DND-41 (cell line): ENCODE data around the gene GGCT.

Experiments used
- ATAC-seq: fragments of 200-7000 bp; cut with Tn5 transposase; 3 replicates; pipeline ENCODE4 v1.9.1; 2021; ENCODE audit warnings: low read depth; ENCODE audit not compliant: insufficient read depth
- DNase-seq: peaks from one replicate; pipeline ENCODE4 v3.0.0-alpha.2; 2020
- H2AFZ ChIP-seq: 2 replicates; pipeline ENCODE4 v1.6.0; 2012; ENCODE audit warnings: low read depth, low read length
- H3K27ac ChIP-seq: 2 replicates; pipeline ENCODE4 v1.5.1; 2012; ENCODE audit warnings: low read length, inconsistent platforms
- H3K27me3 ChIP-seq: fragments of 200-600 bp; sonication (generic); 2 replicates; pipeline ENCODE4 v1.6.0; 2012; ENCODE audit warnings: low read length, mild to moderate bottlenecking, inconsistent platforms; ENCODE audit not compliant: insufficient read depth, poor library complexity
- H3K36me3 ChIP-seq: 2 replicates; pipeline ENCODE4 v1.5.1; 2012; ENCODE audit warnings: low read length, inconsistent platforms; ENCODE audit not compliant: insufficient read depth
- H3K4me1 ChIP-seq: 2 replicates; pipeline ENCODE4 v1.5.1; 2012; ENCODE audit warnings: mild to moderate bottlenecking, low read length; ENCODE audit not compliant: insufficient read depth
- H3K4me2 ChIP-seq: 2 replicates; pipeline ENCODE4 v1.6.0; 2012; ENCODE audit warnings: mild to moderate bottlenecking, moderate library complexity, low read length, inconsistent platforms; ENCODE audit not compliant: insufficient read depth
- H3K4me3 ChIP-seq, 2 experiments: fragments of 200-600 bp in 1 of 2; shearing (Covaris generic) in 1 of 2; 2 replicates each; pipeline ENCODE4 v1.5.1; 2012 to 2016; ENCODE audit warnings: inconsistent platforms in 2 of 2, low read length in 2 of 2, mild to moderate bottlenecking in 2 of 2, low read depth in 1 of 2, moderate library complexity in 1 of 2
- H3K79me2 ChIP-seq: 2 replicates; pipeline ENCODE4 v1.6.0; 2012; ENCODE audit warnings: low read length, inconsistent platforms; ENCODE audit not compliant: insufficient read depth
- H3K9ac ChIP-seq: 2 replicates; pipeline ENCODE4 v1.6.0; 2012; ENCODE audit warnings: low read depth, mild to moderate bottlenecking, inconsistent platforms, low read length, moderate library complexity
- H3K9me3 ChIP-seq: 2 replicates; pipeline ENCODE4 v1.5.1; 2012; ENCODE audit warnings: low read length, moderate library complexity, mild to moderate bottlenecking, inconsistent platforms; ENCODE audit not compliant: insufficient read depth, severe bottlenecking
- H4K20me1 ChIP-seq: 2 replicates; pipeline ENCODE4 v1.6.0; 2012; ENCODE audit warnings: low read length; ENCODE audit not compliant: insufficient read depth
- CTCF ChIP-seq: IDR thresholded peaks from 2 replicates; pipeline ENCODE4 v1.5.1; 2012; ENCODE audit warnings: borderline replicate concordance, low read length, moderate library complexity, mild to moderate bottlenecking; ENCODE audit not compliant: poor library complexity, severe bottlenecking; ENCODE audit errors: extremely low read depth
- EZH2 ChIP-seq: IDR thresholded peaks from 3 replicates; pipeline ENCODE4 v1.6.1; 2012; ENCODE audit warnings: borderline replicate concordance, low read depth, mild to moderate bottlenecking, moderate library complexity, low read length, inconsistent platforms; ENCODE audit not compliant: severe bottlenecking

GGCT gene

GRCh38 chr7:30453921-30454320 is 50.7 kb downstream of the GGCT start:
- H3K36me3 ChIP-seq: peaks cover 81% of the 10 kb centered on the region
- ATAC-seq (no peak), DNase-seq (no peak)
- H3K9me3 ChIP-seq: no peaks in the 10 kb centered on the region
- H3K4me2 ChIP-seq: no peak overlapping the region
- no peaks in the 10 kb centered on the region for H3K27me3 ChIP-seq
- no peak overlapping the region for H3K9ac ChIP-seq
- H3K79me2 ChIP-seq: no peaks in the 10 kb centered on the region
- H3K4me1 ChIP-seq: no peaks in the 10 kb centered on the region
- no peak overlapping the region for H3K27ac ChIP-seq
- H3K4me3 ChIP-seq: no peak overlapping the region
- TF ChIP-seq CTCF (no peak), EZH2 (no peak)
- H4K20me1 ChIP-seq: peaks cover 4% of the 10 kb centered on the region
- H2AFZ ChIP-seq: no peak overlapping the region

GRCh38 chr7:30453016-30453415 is 51.6 kb downstream of the GGCT start:
- Histone ChIP-seq H3K36me3 (peaks cover 89% of the 10 kb centered on the region), H2AFZ (no peak overlapping the region), H3K27me3 (no peaks in the 10 kb centered on the region), H4K20me1 (peaks cover 4% of the 10 kb centered on the region), H3K4me2 (no peak overlapping the region), H3K9me3 (no peaks in the 10 kb centered on the region), H3K27ac (no peak overlapping the region), H3K4me1 (no peaks in the 10 kb centered on the region), H3K4me3 (no peak overlapping the region), H3K79me2 (no peaks in the 10 kb centered on the region), H3K9ac (no peak overlapping the region)
- TF ChIP-seq EZH2: no peak
- no peak for TF ChIP-seq CTCF
- DNase-seq: no peak
- no peak for ATAC-seq

GRCh38 chr7:30452280-30452930 is 52.2 kb downstream of the GGCT start:
- Histone ChIP-seq H4K20me1 (peaks cover 4% of the 10 kb centered on the region), H3K27me3 (no peaks in the 10 kb centered on the region), H2AFZ (no peak overlapping the region), H3K9me3 (no peaks in the 10 kb centered on the region), H3K4me2 (no peak overlapping the region), H3K4me3 (no peak overlapping the region), H3K4me1 (no peaks in the 10 kb centered on the region), H3K27ac (no peak overlapping the region), H3K36me3 (peaks cover 91% of the 10 kb centered on the region), H3K79me2 (no peaks in the 10 kb centered on the region), H3K9ac (no peak overlapping the region)
- ATAC-seq: no peak
- DNase-seq: no peak
- TF ChIP-seq CTCF (no peak), EZH2 (no peak)
